Measurements from ENCODE around the gene DNMBP. TPM values are rescaled to one million over a fixed set of nuclear protein-coding genes. Genes with fewer than 3 reads are reported as not detected.

DNMBP gene
- polyA plus RNA-seq, 1 experiment = 16.3 TPM

DNA sequence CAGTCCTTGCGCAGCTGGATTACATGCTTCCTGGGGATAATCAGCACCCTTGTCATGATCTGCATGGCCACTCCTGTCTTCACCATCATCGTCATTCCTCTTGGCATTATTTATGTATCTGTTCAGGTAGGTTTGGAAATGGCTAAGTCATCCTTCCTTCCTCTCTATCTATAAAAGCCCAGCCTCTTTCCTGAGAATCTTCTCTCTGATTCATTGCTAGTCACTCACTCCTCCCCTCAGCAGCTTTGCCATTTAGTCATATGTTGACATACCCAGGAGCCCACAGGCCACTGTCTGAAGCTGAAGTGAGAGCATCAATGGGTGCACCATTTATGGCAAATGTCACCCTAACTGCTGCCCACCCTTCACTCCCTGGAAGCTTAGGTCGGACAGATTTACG lies 175.3 kb downstream of the DNMBP start:
- TF ChIP-seq, protein P1, sequence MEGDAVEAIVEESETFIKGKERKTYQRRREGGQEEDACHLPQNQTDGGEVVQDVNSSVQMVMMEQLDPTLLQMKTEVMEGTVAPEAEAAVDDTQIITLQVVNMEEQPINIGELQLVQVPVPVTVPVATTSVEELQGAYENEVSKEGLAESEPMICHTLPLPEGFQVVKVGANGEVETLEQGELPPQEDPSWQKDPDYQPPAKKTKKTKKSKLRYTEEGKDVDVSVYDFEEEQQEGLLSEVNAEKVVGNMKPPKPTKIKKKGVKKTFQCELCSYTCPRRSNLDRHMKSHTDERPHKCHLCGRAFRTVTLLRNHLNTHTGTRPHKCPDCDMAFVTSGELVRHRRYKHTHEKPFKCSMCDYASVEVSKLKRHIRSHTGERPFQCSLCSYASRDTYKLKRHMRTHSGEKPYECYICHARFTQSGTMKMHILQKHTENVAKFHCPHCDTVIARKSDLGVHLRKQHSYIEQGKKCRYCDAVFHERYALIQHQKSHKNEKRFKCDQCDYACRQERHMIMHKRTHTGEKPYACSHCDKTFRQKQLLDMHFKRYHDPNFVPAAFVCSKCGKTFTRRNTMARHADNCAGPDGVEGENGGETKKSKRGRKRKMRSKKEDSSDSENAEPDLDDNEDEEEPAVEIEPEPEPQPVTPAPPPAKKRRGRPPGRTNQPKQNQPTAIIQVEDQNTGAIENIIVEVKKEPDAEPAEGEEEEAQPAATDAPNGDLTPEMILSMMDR (IDR thresholded peaks at IDR 0.05; ENCODE audit: insufficient read depth, low read depth, low read length) = no peak
- peak; percentile 49 for DNase-seq (ENCODE audit: low read depth)
- POLR2A ChIA-PET = interaction anchor here (0.5 kb wide), 1 partner anchor 19 kb away, joined by 3 read pairs; no protein-coding TSS in a partner anchor
- Histone ChIP-seq H3K36me3 (ENCODE audit: control insufficient read depth, insufficient read depth, low read length) (no peaks in the 10 kb centered on the region), H3K27me3 (ENCODE audit: control insufficient read depth, insufficient read depth, low read length) (no peaks in the 10 kb centered on the region), H3K4me3 (ENCODE audit: low read depth, low read length) (no peak overlapping the region)
- CTCF ChIA-PET = interaction anchor here (0.8 to 5.1 kb wide), 2 partner anchors 12 to 210 kb away, joined by 3 to 25 read pairs; no protein-coding TSS in a partner anchor

DNA sequence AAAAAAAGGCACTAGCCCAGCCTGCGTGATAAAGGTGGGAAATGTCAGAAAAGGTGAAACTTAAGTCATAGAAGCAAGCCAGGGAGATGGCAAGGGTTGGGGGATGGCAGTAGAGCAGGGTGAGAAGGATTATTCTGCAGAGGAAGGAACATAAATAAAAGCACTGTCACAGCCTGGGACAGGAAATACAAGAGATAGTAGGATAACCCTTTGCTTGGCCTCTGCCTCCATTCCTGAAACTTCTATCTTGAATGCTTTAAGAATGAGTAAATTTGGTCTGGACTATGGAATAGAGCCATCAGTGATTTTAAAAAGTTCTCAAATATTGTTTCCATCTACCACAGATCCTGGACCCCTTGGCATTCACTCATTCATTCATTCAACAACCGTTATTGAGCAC lies 177.3 kb downstream of the DNMBP start:
- POLR2A ChIA-PET = no interaction called here
- DNase-seq (ENCODE audit: low read depth) = no peak
- H3K36me3 ChIP-seq (ENCODE audit: control insufficient read depth, insufficient read depth, low read length) = no peaks in the 10 kb centered on the region
- no peak overlapping the region for H3K4me3 ChIP-seq (ENCODE audit: low read depth, low read length)
- TF ChIP-seq, protein P1 (IDR thresholded peaks at IDR 0.05; ENCODE audit: insufficient read depth, low read depth, low read length) = no peak
- no peaks in the 10 kb centered on the region for H3K27me3 ChIP-seq (ENCODE audit: control insufficient read depth, insufficient read depth, low read length)
- CTCF ChIA-PET = interaction anchor here (0.6 to 5.1 kb wide), 2 partner anchors 14 to 1944 kb away, joined by 3 to 25 read pairs; no protein-coding TSS in a partner anchor

DNA sequence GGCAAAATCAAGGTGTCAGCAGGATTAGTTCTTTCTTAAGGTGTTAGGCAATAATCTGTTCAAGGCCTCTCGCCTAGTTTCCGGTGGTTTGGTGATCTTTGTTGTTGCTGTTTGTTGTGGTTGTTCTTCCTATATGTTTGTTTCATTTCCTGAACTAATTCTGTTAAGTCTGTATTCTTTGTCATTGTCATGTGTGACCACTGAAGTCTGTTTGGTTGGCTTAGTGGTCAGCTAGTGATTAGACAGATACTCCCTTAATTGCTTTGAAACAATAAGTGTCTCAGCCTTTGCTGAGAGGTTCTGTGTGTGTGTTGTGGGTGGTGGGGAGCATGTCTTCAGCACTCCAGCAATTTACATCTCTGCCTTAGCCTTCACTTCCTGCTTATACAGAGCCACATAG lies 181.3 kb downstream of the DNMBP start:
- ChIA-PET POLR2A (no interaction called here), CTCF (interaction anchor here (1.4 to 3.2 kb wide), 2 partner anchors 17 to 36 kb away, joined by 5 to 13 read pairs; no protein-coding TSS in a partner anchor)

DNA sequence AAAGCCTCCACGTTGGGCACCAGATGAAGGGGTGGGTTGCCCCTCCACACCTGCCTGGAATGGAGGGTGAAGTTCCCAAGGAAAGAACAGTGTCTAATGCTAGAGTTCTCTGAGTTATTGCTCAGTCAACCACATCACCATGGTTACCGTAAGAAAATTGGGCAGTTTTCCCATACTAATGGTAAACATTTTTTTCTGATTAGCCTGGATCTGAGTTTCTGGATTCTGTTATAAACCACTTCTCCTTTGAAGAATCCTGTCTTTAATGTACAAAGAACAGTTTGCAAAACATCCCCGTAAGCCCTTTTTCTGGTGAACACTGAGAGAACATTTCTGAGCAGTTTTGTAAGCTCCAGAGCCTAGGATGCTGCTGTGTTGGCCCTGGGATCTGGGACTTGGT lies 181.8 kb downstream of the DNMBP start:
- CTCF ChIA-PET = interaction anchor here (1.4 to 3.2 kb wide), 2 partner anchors 18 to 35 kb away, joined by 5 to 13 read pairs; no protein-coding TSS in a partner anchor

More for the DNA sequence above, 181.3 kb downstream of the DNMBP start:
- Histone ChIP-seq H3K27me3 (ENCODE audit: control insufficient read depth, insufficient read depth, low read length) (no peaks in the 10 kb centered on the region), H3K4me3 (ENCODE audit: low read depth, low read length) (no peak overlapping the region), H3K36me3 (ENCODE audit: control insufficient read depth, insufficient read depth, low read length) (no peaks in the 10 kb centered on the region)
- no peak for DNase-seq (ENCODE audit: low read depth)
- TF ChIP-seq, protein P1 (IDR thresholded peaks at IDR 0.05; ENCODE audit: insufficient read depth, low read depth, low read length) = no peak

More for the DNA sequence above, 181.8 kb downstream of the DNMBP start:
- H3K4me3 ChIP-seq (ENCODE audit: low read depth, low read length) = no peak overlapping the region
- DNase-seq (ENCODE audit: low read depth) = peak; percentile 8
- H3K27me3 ChIP-seq (ENCODE audit: control insufficient read depth, insufficient read depth, low read length) = no peaks in the 10 kb centered on the region
- POLR2A ChIA-PET = no interaction called here
- TF ChIP-seq, protein P1 (IDR thresholded peaks at IDR 0.05; ENCODE audit: insufficient read depth, low read depth, low read length) = no peak
- no peaks in the 10 kb centered on the region for H3K36me3 ChIP-seq (ENCODE audit: control insufficient read depth, insufficient read depth, low read length)

Other genes with a start within 250 kb of the DNMBP start
- 0.23 and 0.25 TPM in 2 replicates for gene ABCC2, start 227.3 kb downstream of the DNMBP start, polyA plus RNA-seq (2011; rRNA removed)
- gene CPN1, start 71.9 kb upstream of the DNMBP start, polyA plus RNA-seq (2011; rRNA removed) = not detected in 2 replicates
- 37.7 and 48.8 TPM in 2 replicates for gene ERLIN1, start 176.1 kb upstream of the DNMBP start, polyA plus RNA-seq (2011; rRNA removed)
- 8.7 and 16.6 TPM in 2 replicates for gene CHUK, start 219.6 kb upstream of the DNMBP start, polyA plus RNA-seq (2011; rRNA removed)

Measured in BJ (cell line).